Stimulated activated CD8-positive, alpha-beta memory T cell treated with anti-CD3 and anti-CD28 coated beads, Interleukin-7, amount 100 ng/mL, for 4 hours (primary cell): ENCODE data around the gene LCNL1.

Source experiments
- DNase-seq, 2 donors: peaks; one replicate each; pipeline ENCODE4 v3.0.0-alpha.2; 2020; ENCODE audit warnings: low read depth in 2 of 2

LCNL1 gene

GRCh38 chr9:136958898-136959850, 23.6 kb upstream of the LCNL1 start:
- no peak for DNase-seq

GRCh38 chr9:136960212-136960937, 22.4 kb upstream of the LCNL1 start:
- DNase-seq: peak in 1 of 2 donors; percentile 37

- DNase-seq: no peak
These were observed 21.9 kb upstream of the LCNL1 start for GRCh38 chr9:136960938-136961275.

- no peak for DNase-seq
These were observed 21.3 kb upstream of the LCNL1 start for GRCh38 chr9:136961279-136962065.

GRCh38 chr9:136962163-136962562, 20.6 kb upstream of the LCNL1 start:
- no peak for DNase-seq

GRCh38 chr9:136962701-136963248, 20.0 kb upstream of the LCNL1 start:
- no peak for DNase-seq

- no peak for DNase-seq
These were observed 19.5 kb upstream of the LCNL1 start for GRCh38 chr9:136963341-136963740.

- DNase-seq: no peak
These were observed 19.0 kb upstream of the LCNL1 start for GRCh38 chr9:136963751-136964150.

- DNase-seq: no peak
These were observed 18.6 kb upstream of the LCNL1 start for GRCh38 chr9:136964171-136964689.

- no peak for DNase-seq
These were observed 17.9 kb upstream of the LCNL1 start for GRCh38 chr9:136964833-136965422.

GRCh38 chr9:136965771-136966484, 16.9 kb upstream of the LCNL1 start:
- no peak for DNase-seq

GRCh38 chr9:136968333-136969127, 14.3 kb upstream of the LCNL1 start:
- DNase-seq: no peak

GRCh38 chr9:136969150-136969549, 13.6 kb upstream of the LCNL1 start:
- DNase-seq: no peak

- DNase-seq: no peak
These were observed 13.0 kb upstream of the LCNL1 start for GRCh38 chr9:136969774-136970173.

GRCh38 chr9:136970361-136970760, 12.4 kb upstream of the LCNL1 start:
- DNase-seq: no peak

GRCh38 chr9:136971746-136972145, 11.0 kb upstream of the LCNL1 start:
- no peak for DNase-seq

- DNase-seq: no peak
These were observed 10.5 kb upstream of the LCNL1 start for GRCh38 chr9:136972335-136972734.

- DNase-seq: no peak
These were observed 10.1 kb upstream of the LCNL1 start for GRCh38 chr9:136972743-136973142.
